Ectodermal cell (in vitro differentiated cells): ENCODE results near the gene RUVBL1.

ENCODE experiments used
- H3K27ac ChIP-seq: 2 replicates; pipeline ENCODE4 v1.7.0; 2013; ENCODE audit warnings: mild to moderate bottlenecking, low read depth, low read length; ENCODE audit not compliant: insufficient read depth, poor library complexity, severe bottlenecking
- H3K27me3 ChIP-seq: 2 replicates; pipeline ENCODE4 v1.7.0; 2013; ENCODE audit warnings: mild to moderate bottlenecking, low read length; ENCODE audit not compliant: insufficient read depth, control insufficient read depth, poor library complexity, severe bottlenecking
- H3K36me3 ChIP-seq: one replicate; pipeline ENCODE4 v1.7.0; 2013; ENCODE audit warnings: low read length; ENCODE audit not compliant: control insufficient read depth, insufficient read depth
- H3K4me1 ChIP-seq: one replicate; pipeline ENCODE4 v1.7.0; 2013; ENCODE audit warnings: low read length; ENCODE audit not compliant: control insufficient read depth, insufficient read depth
- H3K4me3 ChIP-seq: 2 replicates; pipeline ENCODE4 v1.7.0; 2013; ENCODE audit warnings: low read depth, low read length, control low read depth; ENCODE audit not compliant: insufficient read depth
- H3K9me3 ChIP-seq: 2 replicates; pipeline ENCODE4 v1.7.0; 2013; ENCODE audit warnings: mild to moderate bottlenecking, low read length, moderate library complexity; ENCODE audit not compliant: control insufficient read depth
- WGBS, 2 experiments: methylation state at CpG; one replicate each; pipeline ENCODE4 v1.1.7; 2013; ENCODE audit warnings: missing lambda C conversion rate in 2 of 2; 5-methylcytosine and 5-hydroxymethylcytosine counted together

RUVBL1 gene

DNA sequence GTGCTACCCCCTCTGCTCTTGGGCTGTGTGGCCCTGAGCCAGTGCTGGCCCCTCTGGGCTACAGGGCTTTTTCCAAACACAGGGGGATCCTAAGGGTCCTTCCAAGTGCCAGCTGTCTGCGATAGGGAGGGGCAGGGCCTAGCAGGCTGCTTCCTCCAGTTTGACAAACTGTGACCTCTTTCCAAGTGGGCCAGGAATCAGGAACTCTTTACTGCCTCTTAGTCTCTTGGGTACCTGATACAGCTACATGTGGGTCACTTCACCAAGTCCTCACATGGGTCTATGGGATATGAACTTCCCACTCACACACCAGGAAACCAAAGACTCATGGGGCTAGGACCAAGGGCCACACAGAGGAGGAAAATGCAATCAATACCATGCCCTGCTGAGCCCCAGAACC lies 45.9 kb downstream of the RUVBL1 start:
- 80 to 81% methylated on average over 1 of the region's 1 CpG for WGBS, 2 experiments

DNA sequence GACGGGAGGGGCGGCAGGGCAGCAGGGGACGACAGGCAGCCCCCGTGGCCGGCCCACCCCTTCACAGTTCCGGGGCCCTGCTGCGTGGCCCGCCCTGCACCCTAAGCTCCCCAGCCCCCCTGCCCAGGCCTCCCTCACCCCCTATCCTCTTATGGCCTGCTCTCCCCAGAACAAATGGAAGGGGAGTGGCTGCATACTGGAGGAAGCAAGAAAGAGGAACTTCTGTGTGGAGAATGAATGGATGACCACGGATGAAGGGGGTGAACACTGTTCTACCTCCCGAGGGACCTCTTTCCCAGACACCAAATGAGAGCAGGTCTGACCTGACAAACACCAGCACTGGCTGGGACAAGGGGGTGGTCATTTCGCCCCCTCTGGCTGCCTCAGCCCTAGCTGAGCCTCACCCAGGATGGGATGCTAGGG lies 46.4 kb downstream of the RUVBL1 start:
- WGBS, 2 experiments, result 12 to 13% methylated on average over 11 of the region's 11 CpGs
- H3K27ac ChIP-seq, result no peak overlapping the region
- peak overlapping the region; percentile 21 for H3K4me3 ChIP-seq

More for the DNA sequence above, 45.9 kb downstream of the RUVBL1 start:
- peaks cover 9% of the 10 kb centered on the region for H3K36me3 ChIP-seq
- H3K27ac ChIP-seq, result no peak overlapping the region
- no peaks in the 10 kb centered on the region for H3K9me3 ChIP-seq
- no peak overlapping the region for H3K4me3 ChIP-seq
- peaks cover 13% of the 10 kb centered on the region for H3K4me1 ChIP-seq
- peaks cover 25% of the 10 kb centered on the region for H3K27me3 ChIP-seq

DNA sequence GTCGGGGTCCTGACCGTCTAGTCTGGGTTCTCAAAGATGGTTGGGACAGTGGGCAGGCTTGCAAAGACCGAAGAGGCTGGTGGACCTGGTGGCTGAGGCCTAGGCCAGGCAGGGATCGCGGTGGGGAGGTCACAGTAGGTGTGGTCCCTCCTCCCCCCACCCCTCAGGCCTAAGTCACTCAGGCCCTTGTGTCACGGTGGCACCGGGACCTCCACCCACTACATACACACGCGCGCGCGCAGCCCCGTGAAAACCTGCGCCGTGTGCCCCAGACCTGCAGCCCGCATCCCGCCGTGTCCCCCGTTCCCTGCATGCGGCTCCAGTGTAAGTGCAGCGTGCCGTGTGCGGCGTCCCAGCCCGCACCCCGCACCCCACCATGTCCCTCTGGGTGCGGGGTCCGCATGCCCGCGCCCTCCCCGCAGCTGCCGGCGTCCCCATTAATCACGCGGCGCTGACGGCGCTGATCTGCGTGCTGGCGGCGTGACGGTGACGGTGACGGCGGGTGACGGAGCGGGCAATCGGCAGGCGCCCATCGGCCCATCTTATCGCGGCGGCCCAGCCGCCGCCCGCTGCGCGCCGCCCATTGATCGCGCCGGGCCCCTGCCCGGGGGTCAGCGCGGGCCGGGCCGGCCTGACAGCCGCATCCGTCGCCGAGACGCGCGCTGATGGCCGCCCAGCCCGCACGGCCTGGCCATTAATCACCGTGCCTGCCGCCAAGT lies 47.0 kb downstream of the RUVBL1 start:
- H3K9me3 ChIP-seq, result no peaks in the 10 kb centered on the region
- no peak overlapping the region for H3K27ac ChIP-seq
- WGBS, 2 experiments, result 5 to 6% methylated on average over 79 of the region's 79 CpGs
- peaks cover 9% of the 10 kb centered on the region for H3K36me3 ChIP-seq
- H3K27me3 ChIP-seq, result peaks cover 25% of the 10 kb centered on the region
- H3K4me1 ChIP-seq, result peaks cover 13% of the 10 kb centered on the region
- H3K4me3 ChIP-seq, result peak overlapping the region; percentile 21

More for the DNA sequence above, 46.4 kb downstream of the RUVBL1 start:
- H3K9me3 ChIP-seq, result no peaks in the 10 kb centered on the region
- H3K4me1 ChIP-seq, result peaks cover 13% of the 10 kb centered on the region
- peaks cover 25% of the 10 kb centered on the region for H3K27me3 ChIP-seq
- H3K36me3 ChIP-seq, result peaks cover 9% of the 10 kb centered on the region

DNA sequence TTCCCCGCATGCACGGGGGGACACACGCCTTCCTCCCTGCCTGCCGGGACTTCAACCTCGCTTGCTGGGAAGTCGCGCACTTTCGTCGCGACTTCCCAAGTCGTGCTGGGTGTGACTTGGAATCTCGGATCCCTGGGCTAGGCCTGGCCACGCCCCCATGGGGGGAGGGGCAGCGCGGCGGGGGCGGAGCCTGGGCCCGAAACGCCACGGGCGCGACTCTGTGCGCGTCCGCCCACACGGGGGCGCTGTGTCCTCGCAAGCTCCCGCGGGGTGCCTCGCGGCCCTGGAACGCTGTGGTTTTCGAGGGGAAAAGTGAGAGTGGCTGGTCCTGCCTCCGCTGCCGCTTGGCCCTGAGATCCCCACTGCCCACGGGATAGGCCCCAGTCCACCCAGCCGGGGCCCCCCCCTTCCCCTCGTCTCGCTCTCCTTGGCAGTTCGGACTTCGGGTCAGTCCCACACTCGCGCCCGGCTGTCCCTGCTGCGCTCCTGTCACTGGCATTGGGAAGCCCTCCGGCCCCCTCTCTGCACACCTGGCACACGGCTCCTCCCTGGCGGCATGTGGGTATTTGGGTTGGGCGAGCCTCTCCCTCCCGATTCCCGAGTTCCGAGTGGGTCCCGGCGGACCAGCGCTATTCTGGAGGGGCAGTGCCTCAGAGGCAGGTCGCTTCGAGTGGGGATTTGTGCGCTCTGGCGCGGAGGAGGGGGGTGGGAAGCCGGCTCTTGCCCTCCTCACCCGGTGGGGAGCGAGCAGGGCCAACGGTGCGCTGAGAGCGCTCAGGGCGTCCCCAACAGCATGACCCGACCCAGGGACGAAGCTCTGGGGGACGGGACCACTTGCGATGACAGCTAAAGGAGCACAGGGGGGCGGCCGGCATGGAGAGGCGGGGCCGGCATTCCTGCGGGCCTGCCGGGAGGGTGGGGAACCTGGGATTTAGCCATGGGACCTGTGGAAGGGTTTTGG lies 47.8 kb downstream of the RUVBL1 start:
- Histone ChIP-seq H3K27me3 (peaks cover 25% of the 10 kb centered on the region), H3K4me3 (peak overlapping the region; percentile 21), H3K27ac (no peak overlapping the region), H3K9me3 (no peaks in the 10 kb centered on the region), H3K36me3 (peaks cover 14% of the 10 kb centered on the region), H3K4me1 (peaks cover 13% of the 10 kb centered on the region)
- WGBS, 2 experiments, result 2% methylated on average over 78 of the region's 78 CpGs

DNA sequence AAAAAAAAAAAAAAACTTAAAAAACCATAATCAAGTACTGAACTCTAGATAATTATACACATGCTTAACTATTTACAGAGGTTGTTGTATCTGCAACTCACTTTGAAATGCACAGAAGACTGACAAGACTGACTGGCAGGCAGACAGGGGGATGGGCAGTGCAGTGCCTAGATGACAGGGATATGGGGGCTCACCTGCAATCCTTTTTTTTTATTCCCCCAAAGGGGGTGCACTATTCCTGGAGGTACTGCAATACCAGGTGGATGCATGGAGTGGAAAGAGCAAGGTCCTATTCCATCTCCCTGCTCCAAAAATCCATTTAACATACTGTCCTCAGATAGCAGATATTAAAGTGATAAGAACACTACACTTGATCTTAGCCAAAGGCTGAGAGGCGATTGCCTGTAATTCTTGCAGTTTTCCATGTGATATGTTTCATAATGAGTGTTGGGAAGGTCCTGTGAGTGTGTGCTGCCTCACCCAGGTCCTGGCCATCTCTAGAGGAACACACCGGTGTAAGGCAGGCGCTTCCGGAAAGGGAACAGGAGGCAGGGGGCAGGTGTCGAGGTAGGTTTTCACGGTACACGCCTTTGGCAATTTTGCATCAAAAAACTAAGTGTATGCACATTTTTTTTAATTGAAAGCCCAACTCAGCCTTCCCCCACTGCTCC lies 48.6 kb downstream of the RUVBL1 start:
- Histone ChIP-seq H3K4me3 (peak overlapping the region; percentile 21), H3K4me1 (peaks cover 13% of the 10 kb centered on the region), H3K36me3 (peaks cover 17% of the 10 kb centered on the region), H3K9me3 (no peaks in the 10 kb centered on the region), H3K27me3 (peaks cover 25% of the 10 kb centered on the region), H3K27ac (no peak overlapping the region)
- WGBS, 2 experiments, result 24 to 25% methylated on average over 7 of the region's 7 CpGs

DNA sequence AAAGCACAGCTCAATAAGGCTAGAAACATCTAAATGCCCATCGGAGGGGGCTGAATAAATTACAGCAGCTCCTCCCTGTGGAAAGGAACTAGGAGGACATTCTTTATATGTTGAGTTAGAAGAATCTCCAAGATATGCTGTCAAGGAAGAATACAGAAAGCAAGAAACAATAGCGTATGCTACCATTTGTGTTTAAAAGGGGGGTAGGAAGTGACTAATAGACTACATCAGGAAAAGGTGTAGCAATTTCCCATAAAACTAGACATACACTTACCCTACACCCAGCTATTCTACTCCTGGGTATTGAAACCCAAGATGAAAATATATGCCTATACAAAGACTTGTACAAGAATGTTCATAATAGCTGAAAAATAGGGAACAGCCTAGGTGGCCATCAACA lies 49.8 kb downstream of the RUVBL1 start:
- Histone ChIP-seq H3K27me3 (peaks cover 25% of the 10 kb centered on the region), H3K4me1 (peaks cover 13% of the 10 kb centered on the region), H3K27ac (no peak overlapping the region), H3K4me3 (no peak overlapping the region), H3K9me3 (no peaks in the 10 kb centered on the region), H3K36me3 (peaks cover 23% of the 10 kb centered on the region)
- WGBS, 2 experiments, result 81 to 98% methylated on average over 2 of the region's 2 CpGs

DNA sequence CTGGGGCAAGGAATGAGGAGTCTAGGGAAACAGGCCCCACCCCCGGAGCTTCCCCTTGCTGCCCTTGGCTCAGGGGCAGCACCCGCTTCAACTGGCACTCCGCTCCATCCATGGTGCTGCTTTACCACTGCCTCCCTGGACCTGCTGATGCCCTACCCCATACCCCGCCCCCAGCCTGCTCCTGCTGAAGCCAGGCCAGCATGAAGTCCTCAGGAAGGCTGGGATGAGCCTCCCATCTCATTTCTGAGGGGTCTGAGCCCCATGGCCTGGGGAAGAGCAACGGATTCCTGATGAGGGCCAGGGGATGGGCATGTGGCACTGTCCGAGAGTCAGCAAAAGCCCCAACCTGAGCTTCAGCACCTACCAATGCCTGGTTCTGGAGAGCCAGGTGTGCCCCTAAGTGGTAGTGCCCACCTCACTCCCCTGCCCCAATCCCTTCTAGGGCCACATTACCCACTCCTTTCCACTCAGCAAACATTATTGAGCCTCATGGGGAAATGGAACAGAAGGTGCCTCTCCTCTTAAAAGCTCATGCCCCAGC lies 50.4 kb downstream of the RUVBL1 start:
- Histone ChIP-seq H3K9me3 (no peaks in the 10 kb centered on the region), H3K4me1 (peaks cover 13% of the 10 kb centered on the region), H3K4me3 (no peak overlapping the region), H3K27me3 (peaks cover 25% of the 10 kb centered on the region), H3K27ac (no peak overlapping the region), H3K36me3 (peaks cover 25% of the 10 kb centered on the region)
- 92 to 95% methylated on average over 6 of the region's 6 CpGs for WGBS, 2 experiments

DNA sequence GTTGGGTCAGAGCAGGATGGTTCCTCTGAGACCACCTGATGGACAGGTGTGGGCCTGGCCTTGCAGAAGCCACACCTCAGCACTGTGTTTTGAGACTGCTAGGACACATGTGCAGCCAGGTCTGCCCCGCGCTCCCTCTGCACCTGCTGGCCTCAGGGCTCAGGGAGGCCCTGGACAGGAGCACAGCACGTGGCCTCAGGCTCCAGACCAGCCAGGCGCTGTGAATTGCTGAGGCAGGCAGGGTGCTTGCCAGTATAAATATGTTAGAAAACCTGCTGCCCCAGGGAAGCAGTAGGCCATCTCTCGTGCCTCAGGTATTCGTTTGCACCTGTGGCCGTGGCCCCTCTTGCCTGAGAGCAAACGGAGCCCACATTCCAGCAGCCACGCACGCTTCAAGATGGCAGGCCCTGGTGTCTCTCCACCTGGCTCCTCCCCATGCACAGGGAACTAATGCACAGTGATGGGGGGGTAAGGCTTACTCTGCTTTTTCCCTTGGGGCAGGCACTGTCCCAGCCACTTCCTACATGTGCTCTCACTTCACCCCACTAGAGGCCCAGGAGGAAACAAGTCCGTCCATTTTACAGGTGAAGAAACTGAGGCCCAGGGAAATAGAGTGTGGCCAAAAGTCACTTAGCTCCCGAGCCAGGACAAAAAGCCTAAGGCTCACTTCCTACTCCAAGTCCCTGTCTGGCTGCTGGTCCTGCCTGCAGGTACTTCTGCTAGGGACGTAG lies 51.0 kb downstream of the RUVBL1 start:
- H3K4me3 ChIP-seq, result no peak overlapping the region
- WGBS, 2 experiments, result 95% methylated on average over 13 of the region's 13 CpGs
- H3K27me3 ChIP-seq, result peaks cover 21% of the 10 kb centered on the region
- H3K4me1 ChIP-seq, result peaks cover 9% of the 10 kb centered on the region
- peaks cover 29% of the 10 kb centered on the region for H3K36me3 ChIP-seq
- H3K9me3 ChIP-seq, result no peaks in the 10 kb centered on the region
- no peak overlapping the region for H3K27ac ChIP-seq

DNA sequence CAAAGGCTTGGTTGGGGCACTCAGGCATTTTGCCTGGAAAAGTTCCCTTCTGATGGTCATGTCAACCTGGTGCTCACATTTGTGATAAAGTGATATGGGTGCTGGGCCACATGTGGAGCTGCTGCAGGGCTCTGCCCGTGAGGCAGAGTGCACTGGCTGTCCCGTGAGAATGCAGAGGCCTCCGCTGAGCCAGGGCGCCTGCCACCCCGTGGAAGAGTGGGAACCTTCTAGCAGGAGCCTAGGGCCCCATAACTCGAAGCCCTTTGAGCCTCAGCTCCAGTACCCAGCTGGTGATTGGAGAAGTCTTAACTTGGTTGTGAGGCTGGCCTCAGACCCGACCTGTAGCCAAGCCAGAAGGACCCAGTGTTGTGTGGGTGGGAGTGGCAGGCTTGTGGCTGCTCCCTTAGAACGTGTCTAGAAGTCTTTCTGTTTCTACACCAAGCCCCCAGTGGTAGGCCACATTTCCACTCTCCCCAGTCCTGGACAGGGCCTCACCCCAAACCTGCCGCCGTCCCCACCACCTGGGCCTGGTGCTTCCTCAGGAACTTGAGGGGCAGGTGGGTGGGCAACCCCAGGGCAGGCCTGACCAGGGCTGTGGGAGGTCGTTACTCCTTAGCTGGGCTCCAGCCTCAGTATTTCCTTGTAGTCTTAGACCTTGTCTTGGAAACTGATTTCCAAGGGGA lies 51.7 kb downstream of the RUVBL1 start:
- WGBS, 2 experiments, result 94 to 95% methylated on average over 11 of the region's 11 CpGs
- peaks cover 36% of the 10 kb centered on the region for H3K36me3 ChIP-seq
- H3K27me3 ChIP-seq, result peaks cover 14% of the 10 kb centered on the region
- H3K27ac ChIP-seq, result no peak overlapping the region
- no peaks in the 10 kb centered on the region for H3K9me3 ChIP-seq
- no peak overlapping the region for H3K4me3 ChIP-seq
- peaks cover 3% of the 10 kb centered on the region for H3K4me1 ChIP-seq
